Adipocyte (in vitro differentiated cells): ENCODE measurements around the gene EPHX1.
A peak's percentile ranks its signal among the peaks of the same experiment; 100 is the strongest.
"Not testable (repeated sequence)": the region's sequence is repeated elsewhere in the genome, so short reads cannot be mapped to it uniquely, and the experiment has no call there.

Experiments
- DNase-seq: peaks from one replicate; pipeline ENCODE4 v3.0.0-alpha.2; 2015; ENCODE audit warnings: low read depth
- H3K27me3 ChIP-seq: replicated peaks from 2 replicates; pipeline ENCODE4 v1.7.0; 2013; ENCODE audit warnings: mild to moderate bottlenecking, low read length, moderate library complexity; ENCODE audit not compliant: control insufficient read depth, insufficient read depth
- H3K36me3 ChIP-seq: 2 replicates; pipeline ENCODE4 v1.7.0; 2013; ENCODE audit warnings: low read length, mild to moderate bottlenecking, moderate library complexity; ENCODE audit not compliant: control insufficient read depth, insufficient read depth, severe bottlenecking
- H3K4me1 ChIP-seq: 2 replicates; pipeline ENCODE4 v1.7.0; 2013; ENCODE audit warnings: mild to moderate bottlenecking, low read length, moderate library complexity; ENCODE audit not compliant: control insufficient read depth, insufficient read depth
- H3K4me3 ChIP-seq: 2 replicates; pipeline ENCODE4 v1.7.0; 2013; ENCODE audit warnings: mild to moderate bottlenecking, low read length, moderate library complexity
- H3K9ac ChIP-seq: 2 replicates; pipeline ENCODE4 v1.7.0; 2013; ENCODE audit warnings: mild to moderate bottlenecking, low read length, moderate library complexity
- H3K9me3 ChIP-seq: 2 replicates; pipeline ENCODE4 v1.7.0; 2013; ENCODE audit warnings: mild to moderate bottlenecking, low read length, moderate library complexity; ENCODE audit not compliant: control insufficient read depth

Gene EPHX1

DNA sequence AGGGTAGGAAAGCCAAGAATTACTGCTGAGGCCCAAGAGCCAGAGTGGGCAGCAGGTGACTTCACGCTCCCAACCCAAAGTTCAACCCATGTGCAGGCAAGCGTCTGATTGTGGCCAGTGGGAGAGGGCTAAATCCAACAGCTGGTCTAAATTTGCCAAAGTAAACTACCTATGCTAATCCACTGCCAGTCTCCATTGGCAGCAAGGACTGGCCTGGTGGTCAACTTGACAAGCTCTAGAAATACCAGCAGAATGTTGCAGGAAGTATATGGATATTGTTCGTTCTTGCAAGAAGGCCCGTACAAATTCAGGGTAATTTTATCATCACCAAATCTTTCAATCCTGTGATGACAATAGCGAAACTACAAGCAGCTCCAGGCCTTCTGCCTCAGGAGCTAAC, 70.7 kb downstream of the EPHX1 start:
- Histone ChIP-seq H3K36me3 (peaks cover 11% of the 10 kb centered on the region), H3K4me3 (peak overlapping the region; percentile 96), H3K9me3 (no peaks in the 10 kb centered on the region), H3K27me3 (no peaks in the 10 kb centered on the region), H3K4me1 (peaks cover 56% of the 10 kb centered on the region), H3K9ac (peak overlapping the region; percentile 98)
- peak; percentile 21 for DNase-seq

DNA sequence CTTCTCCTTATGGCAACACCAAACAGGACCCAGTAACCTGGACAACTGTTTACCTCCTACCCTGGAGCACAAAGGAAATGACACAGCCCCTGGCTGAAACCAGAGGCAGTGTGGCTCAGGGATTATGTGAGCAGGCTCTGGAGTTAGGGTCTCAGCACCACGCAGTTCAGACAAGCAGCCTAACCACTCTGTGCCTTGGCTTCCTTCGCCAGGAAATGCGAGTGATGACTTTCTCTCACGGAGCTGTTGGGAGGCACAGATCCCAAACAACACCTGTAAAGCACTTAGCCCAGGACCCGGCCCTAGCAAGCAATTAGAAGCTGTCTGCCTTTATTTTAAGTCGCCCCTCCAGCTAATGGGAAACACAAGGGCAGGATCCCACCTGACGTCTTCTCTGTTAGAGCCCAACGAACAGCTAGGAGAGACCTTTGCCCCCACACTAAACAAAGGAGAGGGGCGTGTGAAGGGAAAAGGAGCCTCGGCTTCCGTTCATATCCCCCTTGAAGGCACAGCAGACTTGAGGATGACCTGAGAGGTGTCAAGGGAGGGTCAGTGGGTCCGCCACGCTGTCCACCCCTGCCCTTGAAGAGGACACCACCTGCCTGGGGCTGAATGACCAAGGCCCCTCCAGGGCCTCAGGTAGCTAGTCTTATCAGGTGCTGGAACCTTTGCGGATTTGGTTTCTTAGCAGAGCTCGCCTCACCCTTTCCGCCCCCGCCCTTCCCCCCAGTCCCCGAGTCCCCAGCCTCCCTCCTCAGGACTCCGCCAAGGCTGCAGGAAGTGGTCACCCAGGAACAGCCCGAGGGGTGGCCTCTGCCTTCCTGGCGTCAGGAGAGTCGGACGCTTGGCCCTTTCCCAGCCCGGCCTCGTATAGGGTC, 71.4 kb downstream of the EPHX1 start:
- Histone ChIP-seq H3K9me3 (no peaks in the 10 kb centered on the region), H3K4me1 (peaks cover 56% of the 10 kb centered on the region), H3K27me3 (no peaks in the 10 kb centered on the region), H3K9ac (peak overlapping the region; percentile 98), H3K36me3 (peaks cover 8% of the 10 kb centered on the region), H3K4me3 (peak overlapping the region; percentile 96)
- DNase-seq, result peak; percentile 56

- Histone ChIP-seq H3K36me3 (peaks cover 3% of the 10 kb centered on the region), H3K27me3 (peaks cover 4% of the 10 kb centered on the region), H3K9ac (peak within 1 kb of the TSS; percentile 98), H3K4me1 (peaks cover 53% of the 10 kb centered on the region), H3K9me3 (no peaks in the 10 kb centered on the region), H3K4me3 (peak within 1 kb of the TSS; percentile 96)
- DNase-seq, result peak; percentile 95
Measured at GRCh38 chr1:225881959-225882693, 72.2 kb downstream of the EPHX1 start, which contains the start of gene TMEM63A. Gene TMEM63A, minus strand, starts transcription at chr1:225882380. Its CDS starts 4,800 bp downstream, at chr1:225877580.

GRCh38 chr1:225882694-225883615, 73.0 kb downstream of the EPHX1 start:
- Histone ChIP-seq H3K9me3 (no peaks in the 10 kb centered on the region), H3K27me3 (peaks cover 5% of the 10 kb centered on the region), H3K4me1 (peaks cover 44% of the 10 kb centered on the region), H3K4me3 (peak overlapping the region; percentile 96), H3K36me3 (no peaks in the 10 kb centered on the region), H3K9ac (peak overlapping the region; percentile 98)
- peak; percentile 77 for DNase-seq

DNA sequence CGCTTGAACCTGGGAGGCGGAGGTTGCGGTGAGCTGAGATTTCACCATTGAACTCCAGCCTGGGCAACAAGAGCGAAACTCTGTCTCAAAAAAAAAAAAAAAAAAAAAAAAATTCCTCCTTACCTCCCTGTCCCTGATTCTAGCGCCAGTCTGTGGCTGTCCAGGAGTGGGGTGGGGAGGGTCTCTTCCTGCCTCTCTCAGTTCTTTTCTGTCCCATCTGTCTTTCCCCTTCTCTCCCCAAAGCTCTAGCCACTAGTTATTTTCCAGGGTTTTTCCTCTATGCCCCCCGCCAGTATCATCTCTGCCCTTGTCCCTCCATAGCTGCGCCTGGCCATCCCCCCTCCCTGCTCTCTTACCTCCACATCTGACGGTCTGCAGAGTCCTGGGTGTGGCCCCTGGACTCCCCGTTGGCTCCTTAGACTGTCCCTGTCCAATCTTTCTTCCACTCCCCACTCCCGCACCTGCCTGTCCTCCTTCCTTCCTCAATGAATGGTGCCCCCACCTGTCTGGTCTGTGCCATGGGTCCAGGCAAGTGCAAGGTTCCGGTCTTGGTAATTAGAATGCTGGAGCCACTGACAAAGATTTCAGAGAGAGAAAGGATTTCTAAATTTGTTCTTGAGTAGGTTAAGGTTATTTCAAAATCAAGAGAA, 73.8 kb downstream of the EPHX1 start:
- DNase-seq, result no peak
- Histone ChIP-seq H3K36me3 (no peaks in the 10 kb centered on the region), H3K9me3 (no peaks in the 10 kb centered on the region), H3K4me1 (peaks cover 36% of the 10 kb centered on the region), H3K9ac (peak overlapping the region; percentile 98), H3K4me3 (no peak overlapping the region), H3K27me3 (peaks cover 5% of the 10 kb centered on the region)

GRCh38 chr1:225885336-225885735, 75.4 kb downstream of the EPHX1 start:
- Histone ChIP-seq H3K9me3 (no peaks in the 10 kb centered on the region), H3K4me1 (peaks cover 22% of the 10 kb centered on the region), H3K36me3 (no peaks in the 10 kb centered on the region), H3K27me3 (peaks cover 5% of the 10 kb centered on the region), H3K9ac (no peak overlapping the region), H3K4me3 (no peak overlapping the region)
- no peak for DNase-seq

DNA sequence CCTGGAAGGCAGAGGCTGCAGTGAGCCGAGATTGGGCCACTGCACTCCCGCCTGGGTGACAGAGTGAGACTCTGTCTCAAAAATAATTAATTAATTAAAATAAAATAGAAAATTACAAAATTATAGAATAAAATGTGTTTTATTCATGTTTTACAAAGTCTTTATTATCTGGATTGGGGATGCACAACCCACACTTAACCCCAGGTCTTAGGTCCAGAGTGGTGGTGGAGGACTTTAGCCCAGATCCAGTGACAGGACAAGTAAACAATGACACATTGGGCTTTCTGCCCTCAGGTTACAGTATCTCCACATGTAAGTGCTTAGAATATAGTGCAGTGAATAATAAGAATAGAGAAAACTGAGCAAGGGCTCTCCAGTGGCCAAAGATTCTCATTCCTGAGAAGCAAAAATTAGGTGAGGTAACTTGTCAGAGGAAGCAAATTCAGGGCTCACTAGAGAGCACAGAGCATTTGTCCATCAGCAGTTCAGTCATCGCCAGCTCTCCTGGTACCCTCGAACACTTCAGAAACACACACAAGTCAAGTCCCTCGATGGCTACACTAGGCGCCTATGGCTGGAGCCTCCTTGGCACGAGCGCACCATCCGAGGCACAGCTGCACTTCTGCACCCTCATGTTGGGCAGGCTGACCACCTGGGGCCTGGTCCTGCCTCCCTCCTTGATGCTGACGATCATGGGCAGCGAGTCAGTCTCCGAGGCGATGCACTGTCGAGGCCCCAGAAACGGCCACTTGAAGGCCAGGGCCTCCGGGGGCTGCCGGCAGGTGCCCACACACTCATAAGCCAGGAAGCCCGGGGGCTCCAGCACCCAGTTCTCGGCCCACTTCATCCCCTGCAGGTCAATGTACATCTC, 76.5 kb downstream of the EPHX1 start:
- H3K27me3 ChIP-seq, result peaks cover 5% of the 10 kb centered on the region
- H3K4me3 ChIP-seq, result no peak overlapping the region
- no peak for DNase-seq

DNA sequence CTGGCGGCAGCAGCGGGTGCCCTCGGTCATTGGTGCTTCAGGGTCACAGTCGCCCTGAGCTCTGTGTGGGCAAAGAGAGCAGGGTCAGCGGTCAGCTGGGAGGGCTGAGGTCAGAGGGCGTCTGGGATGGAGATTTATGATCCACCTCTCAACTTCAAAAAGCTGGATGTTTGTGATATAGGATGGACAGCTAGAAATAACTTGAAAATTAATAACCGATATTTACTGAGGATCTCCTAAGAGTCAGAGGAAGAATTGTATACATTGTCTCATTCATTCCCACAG, 77.0 kb downstream of the EPHX1 start:
- DNase-seq, result no peak
- Histone ChIP-seq H3K9me3 (no peaks in the 10 kb centered on the region), H3K27me3 (peaks cover 5% of the 10 kb centered on the region), H3K36me3 (no peaks in the 10 kb centered on the region), H3K4me3 (no peak overlapping the region), H3K9ac (no peak overlapping the region), H3K4me1 (peaks cover 14% of the 10 kb centered on the region)

More for the DNA sequence above, 76.5 kb downstream of the EPHX1 start:
- no peaks in the 10 kb centered on the region for H3K36me3 ChIP-seq
- no peak overlapping the region for H3K9ac ChIP-seq
- peaks cover 15% of the 10 kb centered on the region for H3K4me1 ChIP-seq
- no peaks in the 10 kb centered on the region for H3K9me3 ChIP-seq

- DNase-seq, H3K4me3 ChIP-seq, H3K27me3 ChIP-seq, H3K36me3 ChIP-seq, H3K9ac ChIP-seq, H3K9me3 ChIP-seq: not testable (repeated sequence)
- H3K4me1 ChIP-seq, result peaks cover 14% of the 10 kb centered on the region
Measured at GRCh38 chr1:225887554-225888288, 77.8 kb downstream of the EPHX1 start.
